ENCODE measurements around the gene COL4A6. TPM values are rescaled to one million over a fixed set of nuclear protein-coding genes. Genes with fewer than 3 reads are reported as not detected.

Gene COL4A6
- total RNA-seq, 4 donors from 2014 or later, result 0.27 to 1.5 (median 1.1) TPM

DNA sequence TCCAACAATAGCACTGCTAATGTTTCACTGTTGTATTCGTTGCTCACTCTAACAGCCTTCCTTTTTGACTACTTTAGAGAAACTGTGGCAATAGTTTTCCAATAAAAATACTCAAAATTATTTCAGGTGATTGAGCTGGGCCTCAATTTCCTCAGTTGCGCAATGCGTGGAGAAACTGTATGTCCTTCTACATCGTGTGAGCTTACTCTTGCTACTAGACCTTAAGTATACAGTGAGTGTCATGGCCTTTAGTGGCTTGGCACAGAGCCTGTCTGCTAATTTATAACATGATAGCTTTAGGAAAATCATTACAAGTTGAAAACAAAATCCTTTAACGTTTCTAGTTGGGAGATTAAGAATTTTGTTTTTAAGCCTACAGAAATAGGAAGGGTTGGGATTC is 114.5 kb downstream of the COL4A6 start:
- Histone ChIP-seq H3K4me3 (replicated peaks in 1 of 3) (no peak overlapping the region), H3K9me3 (no peaks in the 10 kb centered on the region), H3K4me1 (no peaks in the 10 kb centered on the region), H3K36me3 (no peaks in the 10 kb centered on the region), H3K27ac (no peak overlapping the region), H3K27me3 (no peaks in the 10 kb centered on the region)
- intact Hi-C loops (cut with DNase I), result no loop called here
- WGBS, 2 donors, result 70 to 80% methylated on average over 5 of the region's 5 CpGs
- TF ChIP-seq CTCF (IDR thresholded peaks at IDR 0.05) (no peak), POLR2A (IDR thresholded peaks at IDR 0.05) (no peak)
- no peak for DNase-seq

GRCh38 chrX:108322234-108322633 is 116.0 kb downstream of the COL4A6 start:
- no peak overlapping the region for H3K27ac ChIP-seq
- TF ChIP-seq POLR2A (IDR thresholded peaks at IDR 0.05), result no peak
- TF ChIP-seq CTCF (IDR thresholded peaks at IDR 0.05), result no peak
- DNase-seq, result no peak
- H3K36me3 ChIP-seq, result no peaks in the 10 kb centered on the region
- no peak overlapping the region for H3K4me3 ChIP-seq (replicated peaks in 1 of 3)
- intact Hi-C loops (cut with DNase I), result no loop called here
- no peaks in the 10 kb centered on the region for H3K27me3 ChIP-seq
- H3K4me1 ChIP-seq, result no peaks in the 10 kb centered on the region
- no peaks in the 10 kb centered on the region for H3K9me3 ChIP-seq

DNA sequence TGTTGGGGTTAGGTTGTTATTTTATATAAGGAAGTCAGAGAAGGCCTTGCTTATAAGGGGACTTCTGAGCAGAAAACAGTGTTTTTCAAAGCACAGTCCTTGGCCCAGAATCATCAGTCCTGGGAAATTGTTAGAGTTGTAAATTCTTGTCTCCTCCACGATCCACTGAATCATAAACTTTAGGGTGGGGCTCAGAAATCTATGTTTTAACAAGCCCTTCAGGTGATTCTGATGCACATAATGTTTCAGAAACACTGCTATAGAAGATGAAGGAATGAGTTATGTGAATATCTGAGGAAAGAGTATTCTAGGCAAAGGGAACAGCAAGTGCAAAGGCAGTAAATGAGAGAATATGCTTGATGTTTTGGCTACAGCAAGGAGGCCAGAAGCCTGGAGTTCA is 121.8 kb downstream of the COL4A6 start:
- Histone ChIP-seq H3K9me3 (no peaks in the 10 kb centered on the region), H3K4me3 (replicated peaks in 1 of 3) (no peak overlapping the region), H3K4me1 (no peaks in the 10 kb centered on the region), H3K36me3 (no peaks in the 10 kb centered on the region), H3K27ac (no peak overlapping the region), H3K27me3 (no peaks in the 10 kb centered on the region)
- TF ChIP-seq CTCF (IDR thresholded peaks at IDR 0.05) (no peak), POLR2A (IDR thresholded peaks at IDR 0.05) (no peak)
- intact Hi-C loops (cut with DNase I), result no loop called here
- DNase-seq, result no peak
- 60 to 71% methylated on average over 1 of the region's 1 CpG for WGBS, 2 donors

DNA sequence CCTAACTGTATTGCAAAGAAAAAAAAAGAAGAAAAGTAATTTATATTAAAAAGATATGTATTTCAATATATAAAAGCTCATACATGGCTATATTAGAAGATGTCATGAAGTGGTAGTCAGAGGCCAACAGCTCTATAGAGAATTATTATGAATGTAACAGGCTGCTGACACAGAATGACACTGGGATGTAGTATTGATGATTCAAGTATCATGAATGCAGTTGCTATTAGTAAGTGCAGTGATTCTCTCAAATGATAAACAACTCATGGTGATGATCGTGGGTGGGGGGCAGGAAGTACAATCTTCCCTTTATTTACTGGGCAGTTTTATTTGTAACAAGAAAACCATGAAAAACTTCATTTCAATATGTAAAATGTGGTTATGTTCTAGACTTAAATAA is 124.6 kb downstream of the COL4A6 start:
- Histone ChIP-seq H3K27ac (no peak overlapping the region), H3K4me1 (no peaks in the 10 kb centered on the region), H3K4me3 (replicated peaks in 1 of 3) (no peak overlapping the region), H3K9me3 (no peaks in the 10 kb centered on the region), H3K27me3 (no peaks in the 10 kb centered on the region), H3K36me3 (no peaks in the 10 kb centered on the region)
- intact Hi-C loops (cut with DNase I), result no loop called here
- WGBS, 2 donors, result 88 to 92% methylated on average over 1 of the region's 1 CpG
- TF ChIP-seq CTCF (IDR thresholded peaks at IDR 0.05) (no peak), POLR2A (IDR thresholded peaks at IDR 0.05) (no peak)
- DNase-seq, result no peak

DNA sequence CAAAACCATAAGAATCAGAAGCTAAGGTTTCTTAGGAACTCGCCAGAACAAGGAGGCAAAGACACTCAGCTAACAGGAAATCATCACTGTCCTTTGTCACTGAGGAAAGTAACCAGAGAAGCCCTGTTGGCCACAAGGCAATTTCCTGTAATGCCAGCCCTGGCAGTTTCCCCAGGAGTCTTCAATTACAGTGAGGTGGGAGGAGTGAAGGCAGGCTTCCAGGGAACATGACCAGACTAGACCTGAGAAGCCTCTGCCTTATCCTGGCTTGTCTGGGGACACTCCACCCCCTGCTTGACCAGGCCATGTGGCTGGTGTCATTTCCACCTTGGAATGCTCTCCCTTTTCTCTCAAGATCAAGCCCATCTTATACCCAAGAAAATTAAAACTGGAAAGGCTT is 125.3 kb downstream of the COL4A6 start:
- no peaks in the 10 kb centered on the region for H3K36me3 ChIP-seq
- H3K27me3 ChIP-seq, result no peaks in the 10 kb centered on the region
- 75 to 78% methylated on average over 1 of the region's 1 CpG for WGBS, 2 donors
- no peak for TF ChIP-seq CTCF (IDR thresholded peaks at IDR 0.05)
- TF ChIP-seq POLR2A (IDR thresholded peaks at IDR 0.05), result no peak
- peak; percentile 48 to 71 for DNase-seq
- no peak overlapping the region for H3K27ac ChIP-seq
- no peak overlapping the region for H3K4me3 ChIP-seq (replicated peaks in 1 of 3)
- intact Hi-C loops (cut with DNase I), result no loop called here
- H3K9me3 ChIP-seq, result no peaks in the 10 kb centered on the region
- H3K4me1 ChIP-seq, result no peaks in the 10 kb centered on the region

Measured in thyroid gland (tissue), 4 donors.